Activated T-helper 1 cell treated with Interleukin-2 at 50 U/mL for 16 hours (primary cell): ENCODE data around the gene APC2.

Experiments used
- DNase-seq: peaks from one replicate; pipeline ENCODE4 v3.0.0-alpha.2; 2020; ENCODE audit warnings: low read depth

APC2 gene, protein sequence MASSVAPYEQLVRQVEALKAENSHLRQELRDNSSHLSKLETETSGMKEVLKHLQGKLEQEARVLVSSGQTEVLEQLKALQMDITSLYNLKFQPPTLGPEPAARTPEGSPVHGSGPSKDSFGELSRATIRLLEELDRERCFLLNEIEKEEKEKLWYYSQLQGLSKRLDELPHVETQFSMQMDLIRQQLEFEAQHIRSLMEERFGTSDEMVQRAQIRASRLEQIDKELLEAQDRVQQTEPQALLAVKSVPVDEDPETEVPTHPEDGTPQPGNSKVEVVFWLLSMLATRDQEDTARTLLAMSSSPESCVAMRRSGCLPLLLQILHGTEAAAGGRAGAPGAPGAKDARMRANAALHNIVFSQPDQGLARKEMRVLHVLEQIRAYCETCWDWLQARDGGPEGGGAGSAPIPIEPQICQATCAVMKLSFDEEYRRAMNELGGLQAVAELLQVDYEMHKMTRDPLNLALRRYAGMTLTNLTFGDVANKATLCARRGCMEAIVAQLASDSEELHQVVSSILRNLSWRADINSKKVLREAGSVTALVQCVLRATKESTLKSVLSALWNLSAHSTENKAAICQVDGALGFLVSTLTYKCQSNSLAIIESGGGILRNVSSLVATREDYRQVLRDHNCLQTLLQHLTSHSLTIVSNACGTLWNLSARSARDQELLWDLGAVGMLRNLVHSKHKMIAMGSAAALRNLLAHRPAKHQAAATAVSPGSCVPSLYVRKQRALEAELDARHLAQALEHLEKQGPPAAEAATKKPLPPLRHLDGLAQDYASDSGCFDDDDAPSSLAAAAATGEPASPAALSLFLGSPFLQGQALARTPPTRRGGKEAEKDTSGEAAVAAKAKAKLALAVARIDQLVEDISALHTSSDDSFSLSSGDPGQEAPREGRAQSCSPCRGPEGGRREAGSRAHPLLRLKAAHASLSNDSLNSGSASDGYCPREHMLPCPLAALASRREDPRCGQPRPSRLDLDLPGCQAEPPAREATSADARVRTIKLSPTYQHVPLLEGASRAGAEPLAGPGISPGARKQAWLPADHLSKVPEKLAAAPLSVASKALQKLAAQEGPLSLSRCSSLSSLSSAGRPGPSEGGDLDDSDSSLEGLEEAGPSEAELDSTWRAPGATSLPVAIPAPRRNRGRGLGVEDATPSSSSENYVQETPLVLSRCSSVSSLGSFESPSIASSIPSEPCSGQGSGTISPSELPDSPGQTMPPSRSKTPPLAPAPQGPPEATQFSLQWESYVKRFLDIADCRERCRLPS (N-terminal part only)

DNA sequence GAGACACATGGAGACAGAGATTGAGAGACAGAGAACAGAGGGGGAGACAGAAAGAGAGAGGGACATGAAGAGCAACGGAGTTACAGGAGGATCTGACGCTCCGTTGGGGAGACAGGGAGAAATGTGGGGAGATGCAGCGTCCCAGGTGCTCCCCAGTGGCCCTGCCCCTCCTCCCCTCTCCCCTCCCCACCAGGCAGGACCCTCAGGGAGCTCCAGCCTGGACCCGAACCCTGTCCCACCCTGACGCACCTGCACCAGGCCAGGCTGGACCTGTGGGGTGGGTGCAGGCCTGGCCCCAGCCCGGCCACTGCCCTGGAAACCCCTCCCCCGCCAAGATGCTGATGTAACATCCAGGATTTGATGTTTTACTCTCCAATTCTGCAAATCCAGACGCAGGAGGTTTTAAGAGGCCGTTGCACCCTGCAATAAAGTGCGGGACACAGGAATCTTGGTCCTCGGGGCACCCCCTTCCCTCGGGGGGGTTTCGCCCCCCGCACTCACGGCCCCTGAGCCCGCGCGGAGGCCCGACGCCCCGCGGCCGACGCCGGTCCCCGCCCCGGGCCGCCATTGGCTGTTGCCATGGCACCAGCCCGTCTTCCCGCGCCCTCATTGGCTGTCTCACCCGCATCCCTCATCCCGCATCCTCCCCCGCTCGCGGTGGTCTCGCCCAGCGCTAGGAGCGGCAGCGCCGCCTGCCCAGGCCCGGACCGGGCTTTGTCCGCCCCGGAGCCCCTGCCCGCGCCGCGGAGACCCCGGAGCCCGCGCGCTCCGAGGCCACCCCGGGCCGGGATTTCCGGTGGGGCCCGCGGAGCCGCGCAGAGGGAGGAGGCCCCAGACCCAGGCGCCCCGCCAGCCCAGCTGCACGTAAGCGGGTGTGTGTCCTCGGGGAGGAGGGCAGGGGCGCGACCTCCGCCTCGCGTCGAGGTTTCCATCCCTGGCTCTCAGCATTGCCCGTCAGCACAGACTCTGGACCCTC lies at the start of gene APC2:
TSS of gene APC2 (plus strand) at position 655 of the 976 bp plus-strand sequence. CDS start 2,881 bp downstream, outside the sequence.
- DNase-seq, result no peak

DNA sequence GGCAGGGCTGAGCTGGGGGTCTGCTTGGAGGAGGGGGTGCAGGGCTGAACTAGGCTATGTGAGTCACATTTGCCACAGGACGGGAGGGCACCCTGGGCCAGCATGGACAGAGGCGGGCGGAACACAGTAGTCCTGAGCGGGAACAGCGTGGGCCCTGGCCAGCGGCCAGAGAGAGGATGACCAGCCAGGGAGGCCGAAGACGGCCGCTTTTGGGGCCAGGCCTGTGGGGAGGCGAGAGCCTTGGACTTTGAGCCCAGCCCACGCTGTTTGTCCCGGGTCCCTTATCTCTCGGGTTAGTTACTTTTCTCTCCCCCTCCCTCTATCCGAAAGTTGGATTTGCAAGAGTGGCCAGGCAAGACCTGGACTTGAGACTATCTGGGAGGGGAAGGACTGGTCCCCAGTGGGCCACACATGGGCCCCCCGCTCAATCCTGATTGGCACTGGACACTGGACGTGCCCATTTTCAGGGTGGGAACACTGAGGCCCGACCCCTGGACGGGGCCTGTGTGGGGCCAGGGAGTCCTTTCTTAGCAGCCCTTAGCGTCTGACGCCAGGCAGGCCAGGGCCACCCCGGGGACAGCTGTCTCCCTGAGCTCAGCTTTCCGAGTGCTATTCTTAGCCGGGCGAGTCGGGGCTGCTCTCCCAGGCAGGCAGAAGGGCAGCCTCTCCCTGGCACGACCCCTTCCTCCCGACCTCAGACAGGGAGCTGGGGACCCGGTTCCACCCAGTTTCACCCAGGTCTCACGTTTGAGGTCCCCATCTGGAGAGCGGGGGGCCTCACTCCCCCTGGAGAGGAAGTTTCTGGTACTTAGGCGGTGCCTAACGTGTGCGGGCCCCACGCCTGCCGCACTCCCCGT lies 49.4 kb upstream of the APC2 start:
- DNase-seq, result no peak

DNA sequence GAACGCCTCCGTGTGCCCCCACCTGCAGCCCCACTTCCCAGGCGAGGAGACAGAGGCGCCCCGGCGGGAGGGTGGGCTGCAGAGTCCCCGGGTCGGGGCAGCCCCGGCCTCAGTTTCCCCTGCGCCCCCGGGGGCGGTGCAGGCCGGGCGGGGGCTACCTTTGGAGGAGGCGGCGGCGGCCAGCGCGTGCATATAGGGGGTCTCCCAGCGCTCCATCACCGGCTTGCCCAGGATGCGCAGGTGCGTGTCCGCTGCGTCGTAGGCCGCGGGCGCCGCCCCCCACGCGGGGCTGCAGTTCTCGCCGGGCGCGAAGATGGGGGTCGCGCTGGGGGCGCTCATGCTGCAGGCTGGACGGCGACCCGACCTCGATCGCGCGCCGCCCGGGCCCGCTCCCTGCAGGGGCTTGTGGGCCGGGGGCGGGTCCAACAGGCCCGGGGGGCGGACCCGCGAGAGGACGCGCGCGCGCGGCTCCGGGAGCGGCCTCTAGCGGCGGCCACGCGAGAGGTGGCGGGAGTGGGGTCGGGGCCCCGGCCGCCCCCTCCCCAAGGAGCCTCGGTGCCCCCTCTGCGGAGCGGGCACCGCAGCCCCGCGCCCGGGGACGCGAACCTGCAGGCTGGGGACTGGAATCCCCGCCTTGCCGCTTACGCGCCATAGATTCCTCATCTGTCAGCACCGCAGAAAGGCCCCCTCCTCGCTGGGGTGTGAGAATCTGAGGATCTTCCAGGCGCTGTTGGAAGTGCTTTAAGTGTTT lies 48.6 kb upstream of the APC2 start, which contains the start of gene GAMT:
TSS of gene GAMT (minus strand) at position 405 of the 751 bp plus-strand sequence. CDS start at position 339, 66 bp downstream.
- DNase-seq, result peak; percentile 50

DNA sequence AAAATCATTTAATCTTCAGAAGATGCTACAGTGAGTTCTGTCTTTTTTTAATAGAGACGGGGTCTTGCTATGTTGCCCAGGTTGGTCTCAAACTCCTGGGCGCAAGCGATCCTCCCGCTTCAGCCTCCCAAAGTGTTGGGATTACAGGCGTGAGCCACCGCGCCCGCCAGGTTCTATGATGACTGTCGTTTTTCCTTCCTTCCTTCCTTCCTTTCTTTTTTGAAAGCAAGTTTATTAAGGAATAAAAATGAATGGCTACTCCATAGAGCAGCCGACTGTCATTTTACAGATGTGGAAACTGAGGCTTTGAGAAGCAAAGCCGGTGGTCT lies 48.1 kb upstream of the APC2 start:
- DNase-seq, result no peak

DNA sequence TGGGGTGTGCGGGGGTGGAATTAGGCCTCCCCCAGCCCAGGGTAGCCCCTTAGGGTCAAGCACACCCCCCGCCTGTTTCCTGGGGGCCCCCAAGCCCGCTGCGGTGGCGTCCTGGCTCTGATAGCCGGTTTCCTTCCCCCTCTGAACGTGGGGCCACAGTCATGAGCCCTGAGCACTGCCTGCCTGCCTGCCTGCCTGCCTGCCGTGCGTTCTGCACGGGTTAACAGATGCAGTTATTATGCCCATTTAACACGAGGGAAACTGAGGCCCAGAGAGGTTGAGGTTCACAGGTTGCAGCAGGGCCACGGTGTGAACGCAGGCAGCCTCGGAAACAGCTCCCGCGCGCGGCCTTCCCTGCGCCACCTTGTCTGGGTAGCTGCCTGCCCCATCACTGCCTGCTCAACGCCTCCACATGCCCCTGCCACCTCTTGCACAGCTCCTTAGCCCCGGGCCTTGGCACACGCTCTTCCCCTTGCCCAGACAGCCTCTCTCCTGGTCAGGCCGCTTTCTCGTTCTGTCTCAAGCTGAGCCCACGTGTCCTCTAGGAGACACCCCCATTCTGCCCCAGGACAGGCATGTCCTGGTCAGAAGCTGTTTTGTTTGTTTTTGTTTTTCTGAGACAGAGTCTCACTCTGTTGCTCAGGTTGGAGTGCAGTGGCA lies 47.4 kb upstream of the APC2 start:
- DNase-seq, result no peak

DNA sequence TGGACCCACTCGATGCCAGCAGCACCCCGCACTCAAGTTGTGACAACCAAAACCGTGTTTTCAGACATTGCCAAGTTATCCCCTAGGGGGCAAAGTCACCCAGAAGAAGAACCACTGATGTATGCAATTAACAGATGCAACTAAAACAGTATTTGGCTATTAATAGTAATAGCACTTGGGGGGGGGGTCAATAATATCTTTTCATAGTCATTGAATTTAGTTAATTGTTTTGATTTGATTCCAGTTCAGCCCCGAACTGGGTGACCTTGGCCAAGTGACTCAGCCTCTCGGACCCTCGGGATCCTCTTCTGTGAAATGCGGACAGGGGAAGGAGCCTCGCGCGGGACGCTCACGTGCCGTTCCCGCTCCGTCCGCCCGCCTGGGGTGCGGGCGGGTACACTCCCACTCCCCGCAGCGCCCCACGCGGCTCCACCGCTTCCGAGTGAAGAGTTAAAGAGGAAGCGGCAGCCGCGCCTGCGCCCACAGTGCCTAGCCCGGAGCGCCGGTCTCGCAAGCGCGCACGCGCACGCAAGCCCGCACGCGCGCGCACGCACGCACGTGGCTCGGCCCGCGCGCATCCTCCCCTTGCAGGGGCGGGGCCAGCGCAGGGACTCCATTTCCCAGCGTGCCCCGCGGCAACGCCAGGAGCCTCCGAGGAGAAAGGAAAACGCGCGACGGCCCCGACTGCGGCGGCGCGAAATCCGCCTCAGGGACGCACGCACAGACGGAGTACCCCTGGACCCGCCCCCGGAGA lies 43.0 kb upstream of the APC2 start:
- DNase-seq, result peak; percentile 100

DNA sequence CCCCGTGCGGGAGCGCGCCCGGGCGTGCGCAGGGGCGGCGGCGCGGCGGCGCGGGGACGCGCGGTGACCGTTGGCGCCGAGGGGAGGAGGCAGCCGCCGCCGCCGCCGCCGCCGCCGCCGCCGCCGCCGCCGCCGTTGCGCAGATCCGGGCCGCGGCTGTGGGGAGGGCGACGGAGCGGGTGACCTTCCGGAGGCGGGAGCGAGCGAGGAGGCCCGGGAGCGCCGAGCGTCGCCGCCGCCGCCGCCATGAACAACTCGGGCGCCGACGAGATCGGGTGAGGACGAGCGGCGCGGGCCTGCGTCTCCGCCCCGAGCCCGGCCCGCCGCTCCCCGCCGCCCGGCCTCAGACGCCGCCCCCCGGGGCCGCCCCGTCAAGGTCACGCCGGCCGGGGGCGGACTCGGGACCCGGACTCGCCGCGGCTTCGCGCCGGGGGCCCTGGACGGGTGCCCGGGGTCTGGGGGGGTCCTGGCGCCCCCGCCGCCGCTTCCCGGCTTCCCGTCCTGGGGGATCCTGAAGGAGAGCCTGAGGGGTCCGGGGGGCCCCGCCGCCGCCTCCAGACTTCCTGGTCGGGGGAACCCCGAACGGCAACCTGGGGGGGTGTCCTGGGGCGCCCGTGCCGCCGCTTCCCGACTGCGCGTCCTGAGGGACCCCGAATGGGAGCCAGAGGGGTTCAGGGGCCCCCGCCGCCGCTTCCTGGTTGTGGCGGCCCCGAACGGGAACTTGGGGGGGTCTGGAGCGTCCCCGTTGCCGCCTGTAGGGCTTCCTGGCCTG lies 42.2 kb upstream of the APC2 start, which contains the start of gene DAZAP1:
TSS of gene DAZAP1 (plus strand) at position 59 of the 772 bp plus-strand sequence. CDS start at position 247, 188 bp downstream.
- peak; percentile 35 for DNase-seq

DNA sequence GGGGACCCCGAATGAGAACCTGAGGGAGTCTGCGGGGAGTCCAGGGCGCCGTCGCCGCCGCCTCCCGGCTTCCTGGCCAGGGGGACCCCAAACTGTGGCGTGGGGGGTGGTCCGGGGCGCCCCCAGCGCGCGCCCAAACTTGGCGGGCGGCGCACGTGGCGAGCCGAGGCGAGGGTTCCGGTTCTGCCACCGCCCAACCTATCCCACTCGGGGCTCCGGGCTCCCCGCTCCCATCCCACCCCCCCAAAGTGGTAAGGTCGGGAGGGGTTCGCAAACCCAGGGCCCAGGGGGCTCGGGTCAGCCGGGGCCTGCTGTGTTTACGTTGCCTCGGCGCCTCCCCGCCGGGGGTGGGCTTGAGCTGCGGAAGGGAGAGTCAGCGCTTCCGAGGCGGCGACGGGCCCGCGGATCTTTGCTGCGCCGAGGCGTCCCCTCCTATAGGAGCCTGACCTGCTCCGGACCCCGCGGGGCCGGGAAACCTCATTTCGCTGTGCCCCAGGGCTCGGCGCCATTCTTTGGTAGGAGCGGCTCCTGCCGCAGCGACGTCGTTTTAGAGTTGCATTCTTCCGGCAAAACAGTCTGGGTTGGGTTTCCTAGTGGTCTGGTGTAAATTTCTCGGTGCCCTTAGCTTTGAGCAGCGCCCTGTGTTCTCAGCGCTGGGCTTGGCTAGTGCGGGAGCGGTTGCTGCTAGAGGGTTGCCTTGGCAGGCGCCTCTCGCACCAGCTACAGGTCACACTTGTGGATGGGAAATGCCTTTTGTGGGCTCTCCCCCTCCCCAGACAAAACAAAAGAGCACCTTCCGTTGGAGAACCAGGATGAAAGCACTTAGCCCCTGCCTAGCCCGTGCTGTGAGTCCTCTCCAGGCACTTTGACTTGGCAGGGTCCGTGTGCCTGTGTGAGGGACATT lies 41.4 kb upstream of the APC2 start:
- DNase-seq, result peak; percentile 37

DNA sequence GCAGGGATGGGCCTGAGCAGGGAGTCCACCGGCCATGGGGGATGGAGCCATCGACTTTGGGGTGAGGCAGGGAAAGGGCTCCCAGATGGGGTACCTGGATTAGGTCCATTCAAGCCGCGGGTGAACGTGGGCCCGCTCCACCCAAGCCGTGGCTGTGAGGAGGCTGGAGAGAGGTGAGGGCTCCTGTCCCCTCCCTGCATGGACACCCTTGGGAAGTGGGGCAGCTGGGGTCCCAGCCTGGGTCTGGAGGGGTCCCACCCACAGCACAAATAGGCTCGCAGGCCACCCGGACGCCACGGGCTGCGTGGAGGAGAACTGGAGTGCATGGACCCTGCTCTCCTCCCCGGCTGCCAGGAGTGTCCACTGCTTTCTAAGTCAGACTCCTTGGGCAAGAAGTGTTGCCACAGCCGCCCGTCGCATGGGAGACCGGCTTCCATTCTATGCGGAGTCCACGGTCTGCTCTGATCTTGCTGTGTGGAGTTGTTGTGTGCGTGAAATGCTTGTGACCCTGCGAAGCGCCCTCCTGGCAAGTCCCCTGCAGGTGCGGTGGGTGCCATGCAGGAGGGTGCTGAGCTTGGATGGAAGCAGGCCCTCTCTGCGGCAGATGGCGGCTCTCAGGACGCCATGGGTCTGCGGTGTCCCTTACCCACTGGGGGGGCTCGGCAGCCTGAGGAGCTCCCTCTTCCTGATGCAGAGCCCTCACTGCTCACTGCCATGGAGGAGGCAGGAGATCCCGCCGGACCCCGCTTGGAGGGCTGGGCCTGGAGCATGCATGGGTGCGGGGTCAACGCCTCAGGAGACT lies 40.5 kb upstream of the APC2 start:
- DNase-seq, result no peak

DNA sequence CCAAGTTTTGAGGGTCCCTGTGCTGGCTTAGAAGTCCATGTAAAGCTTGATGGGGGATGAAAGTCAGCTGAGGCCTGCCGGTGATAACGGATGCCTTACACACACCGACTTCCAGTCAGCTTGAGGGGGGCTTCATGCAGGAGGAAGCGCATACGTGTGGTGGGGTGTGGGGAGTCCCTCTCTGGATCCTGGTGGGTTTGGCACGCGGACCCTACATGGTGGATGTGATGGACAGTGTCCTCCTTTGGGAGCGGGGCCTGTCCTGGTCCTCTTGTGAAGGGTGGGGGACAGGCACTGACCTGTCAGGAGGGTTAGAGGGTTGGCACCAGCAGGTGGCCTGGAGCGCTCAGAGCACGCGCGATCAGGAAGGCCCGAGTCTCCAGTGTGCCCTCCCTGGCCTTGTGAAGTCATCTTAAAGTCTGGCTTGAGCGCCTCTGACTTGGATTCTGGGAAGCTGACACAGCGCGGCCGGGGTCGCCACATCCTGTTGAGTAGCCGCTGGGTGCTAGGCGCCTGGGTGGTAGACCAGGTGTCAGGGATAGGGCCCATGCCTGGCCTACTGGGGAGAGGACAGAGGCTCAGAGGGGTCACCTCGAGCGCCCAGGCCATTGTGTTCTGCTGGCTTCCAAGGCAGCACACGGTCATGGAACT lies 39.7 kb upstream of the APC2 start:
- DNase-seq, result no peak

DNA sequence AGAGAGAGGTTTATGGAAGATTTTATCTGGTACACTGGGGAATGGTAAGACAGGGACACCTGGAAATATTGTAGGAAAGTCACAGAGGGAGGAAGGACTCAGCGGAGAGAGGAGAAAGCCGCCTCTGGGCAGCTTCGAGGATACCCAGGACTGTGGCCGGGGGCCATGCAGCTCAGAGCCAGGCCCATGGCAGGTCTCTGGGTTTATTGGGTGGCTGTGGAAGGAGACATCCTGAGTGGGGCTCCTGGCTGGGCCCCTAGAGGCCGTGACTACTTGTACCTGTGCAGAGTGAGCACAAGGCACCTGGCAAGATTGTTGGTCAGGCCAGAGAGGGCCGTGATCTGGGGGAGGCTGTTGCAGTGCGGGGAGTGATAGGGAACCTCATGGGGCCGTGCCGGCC lies 39.1 kb upstream of the APC2 start:
- no peak for DNase-seq

DNA sequence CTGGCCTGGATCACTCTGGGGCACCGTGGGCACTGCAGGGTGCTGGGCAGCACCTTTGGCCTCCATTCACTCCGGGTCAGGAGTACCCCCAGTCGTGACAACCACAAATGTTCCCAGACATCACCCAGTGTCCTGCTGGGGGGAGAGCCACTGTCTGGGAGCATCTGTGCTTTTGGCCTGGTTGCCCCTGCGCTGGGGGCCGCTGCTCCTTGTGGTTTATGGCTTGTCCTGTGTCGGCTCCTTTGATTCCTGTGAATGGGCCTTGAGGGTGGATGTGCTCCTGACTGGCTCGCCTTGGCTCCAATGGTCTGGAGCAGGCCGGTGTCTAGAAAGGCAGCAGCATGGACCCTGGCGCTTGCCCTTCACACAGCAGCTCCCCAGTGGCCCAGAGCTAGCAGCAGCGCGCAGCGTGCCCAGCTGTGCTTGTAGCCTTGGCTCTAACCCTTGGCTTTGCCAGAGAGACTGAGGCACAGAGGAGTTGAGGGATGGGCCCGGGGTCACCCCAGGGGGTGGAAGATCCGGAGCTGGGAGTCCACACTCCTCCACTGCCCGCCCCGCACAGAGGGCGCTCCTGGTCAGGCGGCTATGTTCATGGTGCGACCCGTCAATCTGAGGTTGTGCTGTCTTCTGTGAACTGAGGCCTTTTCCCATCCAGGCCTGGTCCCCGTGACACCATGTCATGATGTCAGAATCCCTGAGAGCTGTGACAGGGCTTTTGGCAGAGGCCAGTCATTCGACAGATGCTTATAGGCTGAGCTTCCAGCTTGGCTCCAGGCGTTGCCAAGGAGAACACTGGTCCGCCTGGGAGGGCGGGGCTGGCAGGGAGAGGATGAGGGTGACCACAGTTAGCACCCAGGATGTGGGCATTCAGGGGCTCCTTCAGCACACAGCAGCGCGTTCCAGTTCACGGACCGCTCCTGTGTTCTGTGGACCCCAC lies 38.4 kb upstream of the APC2 start:
- DNase-seq, result no peak

DNA sequence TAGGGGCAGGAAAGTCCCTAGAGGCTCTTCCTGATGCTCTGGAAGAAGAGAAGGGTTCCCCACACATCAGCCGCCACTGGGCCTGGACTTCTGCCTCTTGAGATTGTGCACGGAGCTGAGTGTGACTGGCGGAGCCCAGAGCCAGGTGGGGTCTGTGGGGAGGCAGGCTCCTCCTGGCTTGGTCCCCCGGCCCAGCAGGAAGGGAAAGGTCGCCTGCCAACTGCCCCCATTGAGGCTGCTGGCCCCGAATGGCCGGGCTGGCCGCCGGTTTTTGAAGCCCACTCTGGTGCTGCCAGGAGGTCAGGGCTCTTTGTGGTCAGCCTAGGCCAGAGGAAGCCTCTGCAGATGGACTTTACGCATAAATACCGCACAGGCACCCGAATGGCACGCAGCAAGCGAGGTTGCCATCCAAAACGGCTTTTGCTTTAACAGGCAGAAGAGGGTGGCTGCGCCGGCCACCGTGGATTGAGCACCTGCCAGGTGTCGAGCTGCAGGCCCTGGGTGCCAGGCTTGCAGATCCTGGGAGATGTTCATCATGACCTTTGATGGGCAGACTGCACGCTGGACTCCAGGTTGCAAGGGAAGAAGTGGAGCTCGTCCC lies 37.5 kb upstream of the APC2 start:
- no peak for DNase-seq
